T-cell (primary cell): ENCODE data around the gene TRIOBP. TPM values are rescaled to one million over a fixed set of nuclear protein-coding genes. Genes with fewer than 3 reads are reported as not detected.
"Not testable (repeated sequence)": the region's sequence is repeated elsewhere in the genome, so short reads cannot be mapped to it uniquely, and the experiment has no call there.

ENCODE experiments used
- ATAC-seq, 4 experiments: fragments of 200-7000 bp in 3 of 4; fragments of 150-1000 bp in 1 of 4; cut with Tn5 transposase; replicated peaks in 1 of 4; 1 replicate in 3 of 4; 2 replicates in 1 of 4; pipeline ENCODE4 v1.10.0; 2021; ENCODE audit warnings: moderate library complexity in 3 of 4, mild to moderate bottlenecking in 2 of 4, moderate number of reproducible peaks in 1 of 4
- CTCF ChIA-PET, 2 donors: fragments of 300-600 bp; sonication (Branson Sonifier 250); formaldehyde crosslinking; loops; one replicate each; lab custom pipeline; 2022; ENCODE audit warnings: antibody characterized with exemption in 2 of 2; lab: Charles Lee
- POLR2A ChIA-PET, 2 donors: fragments of 300-600 bp; sonication (Branson Sonifier 250); formaldehyde crosslinking; loops; one replicate each; lab custom pipeline; 2022; ENCODE audit warnings: antibody characterized with exemption in 2 of 2; lab: Charles Lee
- DNase-seq, 35 experiments: peaks; one replicate each; pipeline versions ENCODE4 v3.0.0 to v3.0.0-alpha.2; 2013 to 2023
- H3K27ac ChIP-seq: one replicate; pipeline ENCODE4 v1.5.1; 2013; ENCODE audit warnings: low read length
- H3K27me3 ChIP-seq, 2 experiments: replicated peaks in 1 of 2; 1 replicate in 1 of 2; 2 replicates in 1 of 2; pipeline versions ENCODE4 v1.6.1 to v1.7.0; 2013; ENCODE audit warnings: low read length in 1 of 2, mixed read lengths in 1 of 2; ENCODE audit not compliant: control insufficient read depth in 2 of 2, insufficient read depth in 2 of 2; ENCODE audit errors: extremely low read depth in 1 of 2
- H3K36me3 ChIP-seq, 2 donors: 1 replicate in 1 of 2; 2 replicates in 1 of 2; pipeline versions ENCODE4 v1.6.1 to v1.7.0; 2013; ENCODE audit warnings: low read length in 1 of 2; ENCODE audit not compliant: control insufficient read depth in 2 of 2, insufficient read depth in 1 of 2; ENCODE audit errors: extremely low read depth in 1 of 2
- H3K4me1 ChIP-seq, 2 experiments: 1 replicate in 1 of 2; 2 replicates in 1 of 2; pipeline versions ENCODE4 v1.6.1 to v1.7.0; 2013; ENCODE audit warnings: low read length in 2 of 2, mixed read lengths in 1 of 2; ENCODE audit not compliant: insufficient read depth in 2 of 2, control insufficient read depth in 1 of 2; ENCODE audit errors: extremely low read depth in 1 of 2
- H3K4me3 ChIP-seq, 2 donors: 1 replicate in 1 of 2; 2 replicates in 1 of 2; pipeline versions ENCODE4 v1.5.1 to v1.7.0; 2013; ENCODE audit warnings: mild to moderate bottlenecking in 2 of 2, low read length in 1 of 2, moderate library complexity in 1 of 2; ENCODE audit not compliant: control insufficient read depth in 1 of 2; ENCODE audit errors: extremely low read depth in 1 of 2
- H3K9me3 ChIP-seq: 2 replicates; pipeline ENCODE4 v1.7.0; 2013
- H3K27ac Mint-ChIP-seq, 2 donors: one replicate each; pipeline ENCODE4 v1.8.0; 2020 to 2021; ENCODE audit warnings: mild to moderate bottlenecking in 2 of 2, mixed read lengths in 2 of 2
- H3K27me3 Mint-ChIP-seq, 2 donors: one replicate each; pipeline ENCODE4 v1.8.0; 2021 to 2022; ENCODE audit warnings: mixed read lengths in 2 of 2
- H3K36me3 Mint-ChIP-seq: one replicate; pipeline ENCODE4 v1.8.0; 2021; ENCODE audit warnings: mixed read lengths
- H3K4me1 Mint-ChIP-seq, 3 donors: one replicate each; pipeline ENCODE4 v1.8.0; 2020 to 2022; ENCODE audit warnings: mixed read lengths in 3 of 3, mild to moderate bottlenecking in 1 of 3
- H3K4me3 Mint-ChIP-seq, 3 donors: one replicate each; pipeline ENCODE4 v1.8.0; 2020 to 2022; ENCODE audit warnings: mild to moderate bottlenecking in 3 of 3, mixed read lengths in 3 of 3, moderate library complexity in 3 of 3
- H3K9me3 Mint-ChIP-seq, 3 donors: one replicate each; pipeline ENCODE4 v1.8.0; 2020 to 2022; ENCODE audit warnings: mixed read lengths in 3 of 3
- WGBS: methylation state at CpG from one replicate; pipeline ENCODE4 v1.1.5; 2013; ENCODE audit warnings: missing lambda C conversion rate; ENCODE audit not compliant: insufficient coverage; 5-methylcytosine and 5-hydroxymethylcytosine counted together
- total RNA-seq, 35 experiments: library from RNA in 6 of 35; stranded (reverse) in 6 of 35; fragments of 120-200 nt in 1 of 35; gene quantifications; one replicate each; pipeline versions ENCODE4 v1.2.1 to v1.2.4 and lab custom pipeline; 2013 to 2026

TRIOBP gene
- total RNA-seq, 5 donors from 2014 or later (not counting 1 experiment from before 2014, with no cell fraction given): 14.5 to 36.8 (median 31.1) TPM

GRCh38 chr22:37696260-37696656 is 590 bp upstream of the TRIOBP start:
- H3K4me1 Mint-ChIP-seq: peaks cover 14 to 19% (median 16%) of the 10 kb centered on the region in 3 donors
- peak in 2 of 4 experiments; percentile 7 to 11 for ATAC-seq
- peak overlapping the region; percentile 5 to 66 for H3K27ac Mint-ChIP-seq

GRCh38 chr22:37697538-37697835 is 639 bp downstream of the TRIOBP start:
- CTCF ChIA-PET: interaction anchor here (0.7 to 2.5 kb wide), 3 partner anchors 54 to 204 kb away, joined by 3 to 7 read pairs (median 5); no protein-coding TSS in a partner anchor
- POLR2A ChIA-PET: no interaction called here
- no peak for DNase-seq

More at GRCh38 chr22:37696260-37696656, 590 bp upstream of the TRIOBP start:
- 25% methylated on average over 4 of the region's 13 CpGs for WGBS
- H3K4me3 ChIP-seq: peak overlapping the region in 1 of 2 donors; percentile 7
- DNase-seq, POLR2A ChIA-PET, H3K27me3 Mint-ChIP-seq, H3K27ac ChIP-seq, H3K9me3 Mint-ChIP-seq, H3K27me3 ChIP-seq, H3K9me3 ChIP-seq: not testable (repeated sequence)
- H3K4me3 Mint-ChIP-seq: peak overlapping the region in 2 of 3 donors; percentile 17 to 64
- peaks cover 2 to 27% of the 10 kb centered on the region in 2 donors for H3K36me3 ChIP-seq
- CTCF ChIA-PET: interaction anchor here in 1 of 2 donors (1.1 to 2.5 kb wide), 3 partner anchors 53 to 167 kb away, joined by 3 to 7 read pairs (median 7); no protein-coding TSS in a partner anchor
- peaks cover 19% of the 10 kb centered on the region for H3K36me3 Mint-ChIP-seq
- peaks cover 13 to 20% of the 10 kb centered on the region in 2 experiments for H3K4me1 ChIP-seq

GRCh38 chr22:37701141-37701786 is 4.4 kb downstream of the TRIOBP start:
- Mint-ChIP-seq H3K9me3 (no peaks in the 10 kb centered on the region), H3K36me3 (peaks cover 13% of the 10 kb centered on the region), H3K27ac (peak overlapping the region in 1 of 2 donors; percentile 23), H3K4me3 (no peak overlapping the region), H3K27me3 (no peaks in the 10 kb centered on the region), H3K4me1 (peaks cover 7 to 9% (median 7%) of the 10 kb centered on the region in 3 donors)
- H3K9me3 ChIP-seq: no peaks in the 10 kb centered on the region
- no peak for DNase-seq
- 53% methylated on average over 6 of the region's 8 CpGs for whole genome bisulfite sequencing
- H3K36me3 ChIP-seq: peaks cover 0 to 2% of the 10 kb centered on the region in 2 donors
- H3K27ac ChIP-seq: no peak overlapping the region
- no peak overlapping the region for H3K4me3 ChIP-seq
- H3K27me3 ChIP-seq: peaks cover 0 to 5% of the 10 kb centered on the region in 2 experiments
- ChIA-PET POLR2A (no interaction called here), CTCF (no interaction called here)
- peaks cover 4 to 10% of the 10 kb centered on the region in 2 experiments for H3K4me1 ChIP-seq
- ATAC-seq: no peak

More at GRCh38 chr22:37697538-37697835, 639 bp downstream of the TRIOBP start:
- H3K9me3 Mint-ChIP-seq: no peaks in the 10 kb centered on the region
- H3K27ac Mint-ChIP-seq: no peak overlapping the region
- Histone ChIP-seq H3K4me3 (no peak overlapping the region), H3K4me1 (peaks cover 13 to 20% of the 10 kb centered on the region in 2 experiments), H3K27ac (no peak overlapping the region), H3K27me3 (peaks cover 0 to 5% of the 10 kb centered on the region in 2 experiments), H3K36me3 (peaks cover 0 to 14% of the 10 kb centered on the region in 2 donors), H3K9me3 (no peaks in the 10 kb centered on the region)
- H3K27me3 Mint-ChIP-seq: no peaks in the 10 kb centered on the region
- H3K4me1 Mint-ChIP-seq: peaks cover 14 to 19% (median 16%) of the 10 kb centered on the region in 3 donors
- H3K36me3 Mint-ChIP-seq: peaks cover 16% of the 10 kb centered on the region
- no peak overlapping the region for H3K4me3 Mint-ChIP-seq
- 43% methylated on average over 1 of the region's 3 CpGs for WGBS
- ATAC-seq: no peak

GRCh38 chr22:37703906-37704305 is 7.1 kb downstream of the TRIOBP start:
- CTCF ChIA-PET: no interaction called here
- Mint-ChIP-seq H3K27me3 (no peaks in the 10 kb centered on the region), H3K36me3 (peaks cover 13% of the 10 kb centered on the region), H3K9me3 (no peaks in the 10 kb centered on the region), H3K4me3 (no peak overlapping the region), H3K27ac (no peak overlapping the region), H3K4me1 (no peaks in the 10 kb centered on the region)
- 100% methylated on average over 2 of the region's 7 CpGs for WGBS
- Histone ChIP-seq H3K36me3 (peaks cover 0 to 2% of the 10 kb centered on the region in 2 donors), H3K9me3 (no peaks in the 10 kb centered on the region), H3K27ac (no peak overlapping the region), H3K27me3 (no peaks in the 10 kb centered on the region), H3K4me1 (no peaks in the 10 kb centered on the region), H3K4me3 (no peak overlapping the region)
- no peak for ATAC-seq
- DNase-seq: no peak
- POLR2A ChIA-PET: interaction anchor here in 1 of 2 donors (0.5 kb wide), 1 partner anchor 931 kb away, joined by 4 read pairs; no protein-coding TSS in a partner anchor

- H3K27ac Mint-ChIP-seq: no peak overlapping the region
- peaks cover 13% of the 10 kb centered on the region for H3K36me3 Mint-ChIP-seq
- no peaks in the 10 kb centered on the region for H3K27me3 Mint-ChIP-seq
- no peak overlapping the region for H3K4me3 Mint-ChIP-seq
- DNase-seq (no peak), ATAC-seq (no peak)
- H3K27ac ChIP-seq: no peak overlapping the region
- H3K9me3 ChIP-seq: no peaks in the 10 kb centered on the region
- no peak overlapping the region for H3K4me3 ChIP-seq
- H3K4me1 ChIP-seq: no peaks in the 10 kb centered on the region
- ChIA-PET POLR2A (no interaction called here), CTCF (no interaction called here)
- H3K36me3 ChIP-seq: peaks cover 0 to 2% of the 10 kb centered on the region in 2 donors
- H3K27me3 ChIP-seq: no peaks in the 10 kb centered on the region
- no peaks in the 10 kb centered on the region for H3K9me3 Mint-ChIP-seq
- no peaks in the 10 kb centered on the region for H3K4me1 Mint-ChIP-seq
- WGBS: 80% methylated on average over 1 of the region's 3 CpGs
Measured at GRCh38 chr22:37704645-37705044, 7.8 kb downstream of the TRIOBP start.

GRCh38 chr22:37705205-37705604 is 8.4 kb downstream of the TRIOBP start:
- Mint-ChIP-seq H3K36me3 (peaks cover 16% of the 10 kb centered on the region), H3K27me3 (no peaks in the 10 kb centered on the region), H3K4me1 (no peaks in the 10 kb centered on the region), H3K9me3 (no peaks in the 10 kb centered on the region), H3K4me3 (no peak overlapping the region), H3K27ac (no peak overlapping the region)
- ChIA-PET POLR2A (no interaction called here), CTCF (no interaction called here)
- H3K36me3 ChIP-seq: peaks cover 2 to 3% of the 10 kb centered on the region in 2 donors
- ATAC-seq (no peak), DNase-seq (no peak)
- WGBS: 75% methylated on average over 2 of the region's 3 CpGs
- H3K4me1 ChIP-seq: no peaks in the 10 kb centered on the region
- H3K27me3 ChIP-seq: no peaks in the 10 kb centered on the region
- H3K27ac ChIP-seq: no peak overlapping the region
- no peaks in the 10 kb centered on the region for H3K9me3 ChIP-seq
- H3K4me3 ChIP-seq: no peak overlapping the region
